Esophagus muscularis mucosa (tissue), 4 donors: Measurements from ENCODE around the gene HOXD4. TPM values are rescaled to one million over a fixed set of nuclear protein-coding genes. Genes with fewer than 3 reads are reported as not detected.

Source experiments
- DNase-seq: peaks from one replicate; pipeline ENCODE4 v3.0.0-alpha.2; 2017; ENCODE audit errors: extremely low spot score
- H3K27ac ChIP-seq, 4 donors: fragments of 200-600 bp; sonication (generic); replicated peaks in 1 of 4; 1 replicate in 3 of 4; 2 replicates in 1 of 4; pipeline ENCODE4 v1.5.1; 2016 to 2019; ENCODE audit warnings: mild to moderate bottlenecking in 1 of 4
- H3K27me3 ChIP-seq, 4 donors: fragments of 200-600 bp; sonication (generic); one replicate each; pipeline versions ENCODE4 v1.5.1 to v1.6.0; 2016 to 2019
- H3K36me3 ChIP-seq, 4 donors: fragments of 200-600 bp; sonication (generic); one replicate each; pipeline ENCODE4 v1.5.1; 2016 to 2019
- H3K4me1 ChIP-seq, 4 donors: fragments of 200-600 bp; sonication (generic); one replicate each; pipeline ENCODE4 v1.5.1; 2016 to 2019
- H3K4me3 ChIP-seq, 4 donors: fragments of 200-600 bp; sonication (generic); 1 replicate in 2 of 4; 2 replicates in 2 of 4; pipeline ENCODE4 v1.5.1; 2016 to 2019; ENCODE audit warnings: mild to moderate bottlenecking in 4 of 4, moderate library complexity in 1 of 4
- H3K9me3 ChIP-seq, 4 donors: fragments of 200-600 bp; sonication (generic); 1 replicate in 3 of 4; 2 replicates in 1 of 4; pipeline ENCODE4 v1.5.1; 2016 to 2019
- EP300 ChIP-seq: sonication (generic); formaldehyde crosslinking; IDR thresholded peaks from one replicate; pipeline ENCODE4 v1.6.1; 2017; ENCODE audit warnings: antibody characterized with exemption
- POLR2A ChIP-seq: fragments of 450-650 bp; IDR thresholded peaks from one replicate; pipeline ENCODE4 v1.6.1; 2017; ENCODE audit warnings: antibody characterized with exemption, moderate library complexity, mild to moderate bottlenecking, low read depth
- POLR2AphosphoS5 ChIP-seq, 2 donors: sonication (generic); formaldehyde crosslinking; IDR thresholded peaks; one replicate each; pipeline ENCODE4 v1.6.1; 2017; ENCODE audit warnings: antibody characterized with exemption in 2 of 2
- WGBS: methylation state at CpG from one replicate; pipeline ENCODE4 v1.1.5; 2018; 5-methylcytosine and 5-hydroxymethylcytosine counted together
- intact Hi-C: fragments of 100-400 bp; cut with DNase I; formaldehyde crosslinking; loops from one replicate; pipeline ENCODE4 v1.15.1; 2023
- total RNA-seq, 4 donors: library from RNA; depleted of rRNA; stranded (reverse); fragments of >200 nt; gene quantifications; one replicate each; pipeline versions ENCODE4 v1.1.0 to v1.2.1, GENCODE V29; 2016
- TF ChIP-seq, protein P1 (sequence below), 3 experiments: fragments of 200-600 bp in 2 of 3; fragments of 450-650 bp in 1 of 3; sonication (generic) in 2 of 3; IDR thresholded peaks; one replicate each; pipeline ENCODE4 v1.5.1; 2017 to 2019; ENCODE audit warnings: antibody characterized with exemption in 3 of 3, mild to moderate bottlenecking in 2 of 3, moderate library complexity in 1 of 3

The HOXD4 gene
- total RNA-seq, 4 donors from 2014 or later, result 0.66 to 2.9 (median 1.9) TPM

GRCh38 chr2:176127774-176128072 is 23.6 kb upstream of the HOXD4 start:
- Histone ChIP-seq H3K27ac (no peak overlapping the region), H3K36me3 (no peaks in the 10 kb centered on the region), H3K4me1 (peaks cover 22 to 61% (median 38%) of the 10 kb centered on the region in 4 donors), H3K27me3 (peaks cover 6 to 100% (median 83%) of the 10 kb centered on the region in 4 donors), H3K4me3 (no peak overlapping the region), H3K9me3 (no peaks in the 10 kb centered on the region)
- intact Hi-C loops, result loop anchor here (1.0 to 5.0 kb wide), 6 partner anchors 330 to 1019 kb away; no protein-coding TSS in a partner anchor
- no peak for TF ChIP-seq EP300
- TF ChIP-seq, protein P1, sequence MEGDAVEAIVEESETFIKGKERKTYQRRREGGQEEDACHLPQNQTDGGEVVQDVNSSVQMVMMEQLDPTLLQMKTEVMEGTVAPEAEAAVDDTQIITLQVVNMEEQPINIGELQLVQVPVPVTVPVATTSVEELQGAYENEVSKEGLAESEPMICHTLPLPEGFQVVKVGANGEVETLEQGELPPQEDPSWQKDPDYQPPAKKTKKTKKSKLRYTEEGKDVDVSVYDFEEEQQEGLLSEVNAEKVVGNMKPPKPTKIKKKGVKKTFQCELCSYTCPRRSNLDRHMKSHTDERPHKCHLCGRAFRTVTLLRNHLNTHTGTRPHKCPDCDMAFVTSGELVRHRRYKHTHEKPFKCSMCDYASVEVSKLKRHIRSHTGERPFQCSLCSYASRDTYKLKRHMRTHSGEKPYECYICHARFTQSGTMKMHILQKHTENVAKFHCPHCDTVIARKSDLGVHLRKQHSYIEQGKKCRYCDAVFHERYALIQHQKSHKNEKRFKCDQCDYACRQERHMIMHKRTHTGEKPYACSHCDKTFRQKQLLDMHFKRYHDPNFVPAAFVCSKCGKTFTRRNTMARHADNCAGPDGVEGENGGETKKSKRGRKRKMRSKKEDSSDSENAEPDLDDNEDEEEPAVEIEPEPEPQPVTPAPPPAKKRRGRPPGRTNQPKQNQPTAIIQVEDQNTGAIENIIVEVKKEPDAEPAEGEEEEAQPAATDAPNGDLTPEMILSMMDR (IDR thresholded peaks at IDR 0.05), result no peak
- TF ChIP-seq POLR2A, result no peak
- no peak for TF ChIP-seq POLR2AphosphoS5 (IDR thresholded peaks at IDR 0.05)
- DNase-seq, result no peak
- 31% methylated on average over 4 of the region's 4 CpGs for WGBS

DNA sequence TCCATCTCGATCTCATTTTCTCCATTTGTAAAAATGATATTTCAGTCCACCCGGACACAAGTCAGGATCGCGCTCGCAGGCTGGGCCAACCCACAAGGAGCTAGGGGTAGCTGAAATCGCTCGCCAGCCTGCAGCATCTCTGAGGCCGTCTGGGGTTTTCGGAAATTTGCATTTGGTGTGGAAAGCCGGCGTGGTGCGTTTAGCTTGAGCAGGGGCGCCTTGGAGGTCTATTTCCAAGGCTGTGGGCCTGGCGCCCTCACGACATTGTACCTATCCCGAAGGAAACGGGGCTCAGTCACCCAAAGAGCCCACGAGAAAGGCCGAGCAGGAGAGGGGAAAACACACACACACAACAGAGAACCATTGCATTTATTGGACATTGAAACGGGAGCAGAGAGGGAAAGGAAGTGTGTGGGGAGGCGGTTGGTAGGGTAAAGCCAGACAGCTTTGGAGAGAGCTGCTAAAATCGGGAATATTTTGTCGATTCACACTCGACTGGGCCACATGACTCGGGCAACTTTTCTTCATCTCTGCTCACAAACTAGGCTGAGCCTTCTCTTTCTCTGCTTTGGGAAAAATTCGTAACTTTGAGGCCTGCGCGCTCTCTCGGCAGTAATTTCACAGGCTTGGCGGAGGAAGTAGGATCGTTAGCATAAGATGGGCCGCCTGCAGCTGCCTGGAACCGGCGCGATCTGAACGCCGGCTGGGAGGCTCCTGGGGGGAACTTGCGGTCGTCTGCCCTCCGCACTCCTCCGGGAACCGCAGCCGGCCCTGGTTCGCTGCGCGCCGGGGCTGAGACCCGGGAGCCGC is 23.0 kb upstream of the HOXD4 start:
- Histone ChIP-seq H3K27me3 (peaks cover 0 to 100% (median 82%) of the 10 kb centered on the region in 4 donors), H3K4me1 (peaks cover 15 to 56% (median 32%) of the 10 kb centered on the region in 4 donors), H3K4me3 (peak overlapping the region; percentile 52 to 61 (median 53)), H3K36me3 (no peaks in the 10 kb centered on the region), H3K9me3 (no peaks in the 10 kb centered on the region), H3K27ac (peak overlapping the region; percentile 56 to 78 (median 71))
- intact Hi-C loops, result loop anchor here (1.0 to 5.0 kb wide), 5 partner anchors 329 to 689 kb away; no protein-coding TSS in a partner anchor
- TF ChIP-seq EP300 (no peak), POLR2A (no peak), POLR2AphosphoS5 (IDR thresholded peaks at IDR 0.05) (no peak)
- TF ChIP-seq, protein P1 (IDR thresholded peaks at IDR 0.05), result no peak
- WGBS, result 34% methylated on average over 37 of the region's 49 CpGs
- no peak for DNase-seq

GRCh38 chr2:176128982-176129796 is 22.2 kb upstream of the HOXD4 start, which contains the start of gene HOXD8:
HOXD8 (plus strand) TSS chr2:176129705; CDS start chr2:176130367, 662 bp downstream.
- TF ChIP-seq POLR2A, result no peak
- TF ChIP-seq EP300, result no peak
- peak; percentile 42 to 52 for TF ChIP-seq POLR2AphosphoS5 (IDR thresholded peaks at IDR 0.05)
- TF ChIP-seq, protein P1 (IDR thresholded peaks at IDR 0.05), result no peak
- WGBS, result 13% methylated on average over 28 of the region's 64 CpGs
- peak within 1 kb of the TSS; percentile 56 to 78 (median 71) for H3K27ac ChIP-seq
- intact Hi-C loops, result loop anchor here (1.0 to 5.0 kb wide), 5 partner anchors 328 to 688 kb away; no protein-coding TSS in a partner anchor
- no peaks in the 10 kb centered on the region for H3K36me3 ChIP-seq
- H3K4me1 ChIP-seq, result peaks cover 14 to 49% (median 26%) of the 10 kb centered on the region in 4 donors
- DNase-seq, result no peak
- H3K27me3 ChIP-seq, result peaks cover 0 to 100% (median 78%) of the 10 kb centered on the region in 4 donors
- peak within 1 kb of the TSS; percentile 52 to 61 (median 53) for H3K4me3 ChIP-seq
- no peaks in the 10 kb centered on the region for H3K9me3 ChIP-seq

DNA sequence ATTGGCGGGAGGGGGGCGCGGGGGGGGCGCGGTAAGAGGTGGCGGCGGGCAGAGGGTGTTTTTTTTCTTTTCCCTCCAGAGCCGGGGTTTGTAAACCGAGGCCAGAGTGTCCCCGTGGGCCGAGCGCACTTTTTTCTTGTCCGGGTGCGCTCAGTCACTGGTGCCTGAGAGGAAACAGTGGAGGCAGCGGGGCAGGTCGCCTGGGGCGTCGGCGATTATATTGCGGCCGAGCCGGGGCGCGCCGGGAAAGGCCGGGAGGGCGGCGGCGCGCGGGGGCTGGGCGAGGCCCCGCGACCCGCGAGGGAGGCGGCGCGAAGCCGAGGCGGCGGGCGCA is 21.6 kb upstream of the HOXD4 start:
- WGBS, result no CpG with 5 or more reads among the region's 43 CpGs
- no peaks in the 10 kb centered on the region for H3K36me3 ChIP-seq
- H3K9me3 ChIP-seq, result no peaks in the 10 kb centered on the region
- intact Hi-C loops, result loop anchor here (5.0 kb wide), 4 partner anchors 328 to 688 kb away; no protein-coding TSS in a partner anchor
- peak overlapping the region; percentile 56 to 78 (median 71) for H3K27ac ChIP-seq
- TF ChIP-seq POLR2A, result no peak
- TF ChIP-seq POLR2AphosphoS5 (IDR thresholded peaks at IDR 0.05), result no peak
- TF ChIP-seq EP300, result no peak
- TF ChIP-seq, protein P1 (IDR thresholded peaks at IDR 0.05), result no peak
- peaks cover 0 to 100% (median 75%) of the 10 kb centered on the region in 4 donors for H3K27me3 ChIP-seq
- peak overlapping the region; percentile 52 to 61 (median 53) for H3K4me3 ChIP-seq
- peaks cover 14 to 49% (median 26%) of the 10 kb centered on the region in 4 donors for H3K4me1 ChIP-seq
- DNase-seq, result no peak
